Colonic mucosa (tissue), 4 donors: Measurements from ENCODE around the gene FEV. TPM values are rescaled to one million over a fixed set of nuclear protein-coding genes. Genes with fewer than 3 reads are reported as not detected.

Source experiments
- DNase-seq: peaks from one replicate; pipeline ENCODE4 v3.0.0-alpha.2; 2020
- H3K27ac ChIP-seq: fragments of 200-600 bp; one replicate; pipeline ENCODE4 v1.8.0; 2021
- H3K27me3 ChIP-seq: fragments of 200-600 bp; one replicate; pipeline ENCODE4 v1.8.0; 2021
- H3K36me3 ChIP-seq: fragments of 200-600 bp; one replicate; pipeline ENCODE4 v1.8.0; 2021
- H3K4me1 ChIP-seq: fragments of 200-600 bp; one replicate; pipeline ENCODE4 v1.8.0; 2021; ENCODE audit warnings: mild to moderate bottlenecking
- H3K4me3 ChIP-seq: fragments of 200-600 bp; one replicate; pipeline ENCODE4 v1.8.0; 2021
- H3K9ac ChIP-seq, 2 donors: one replicate each; pipeline ENCODE4 v1.7.0; 2013; ENCODE audit warnings: control low read depth in 2 of 2, low read depth in 2 of 2, low read length in 2 of 2
- H3K9me3 ChIP-seq: fragments of 200-600 bp; one replicate; pipeline ENCODE4 v1.8.0; 2021
- CTCF ChIP-seq: fragments of 200-600 bp; IDR thresholded peaks from one replicate; pipeline ENCODE4 v1.8.0; 2022; ENCODE audit warnings: antibody characterized with exemption, mild to moderate bottlenecking
- intact Hi-C: fragments of 100-400 bp; cut with DNase I; formaldehyde crosslinking; loops from one replicate; pipeline ENCODE4 v1.14.1; 2022
- total RNA-seq, 2 donors: library from RNA; stranded (reverse); fragmentation: NEBNext Ultra II Directional in 1 of 2; extraction: Animal tissue kit (Norgen Biotek cat#: 25700) in 1 of 2; gene quantifications; one replicate each; pipeline ENCODE4 v1.2.1, GENCODE V29; 2021
- donor health status: healthy.
- donor health status: DM: no; HTN: no; CAD: no.
- donor health status: DM: no; HTN: no; CAD: no.

Gene FEV
- total RNA-seq, 2 donors from 2014 or later: 2.9 to 6.5 TPM

- H3K9ac ChIP-seq: peak overlapping the region in 1 of 2 donors; percentile 68
- peak overlapping the region; percentile 79 for H3K27ac ChIP-seq
- TF ChIP-seq CTCF: no peak
- H3K36me3 ChIP-seq: no peaks in the 10 kb centered on the region
- no peaks in the 10 kb centered on the region for H3K4me1 ChIP-seq
- peak overlapping the region; percentile 26 for H3K4me3 ChIP-seq
- intact Hi-C loops: no loop called here
- no peaks in the 10 kb centered on the region for H3K9me3 ChIP-seq
- no peak for DNase-seq
- peaks cover 20% of the 10 kb centered on the region for H3K27me3 ChIP-seq
These were observed 18.3 kb upstream of the FEV start for GRCh38 chr2:219003267-219003634.

GRCh38 chr2:219002395-219003266 lies 17.6 kb upstream of the FEV start:
- no peaks in the 10 kb centered on the region for H3K9me3 ChIP-seq
- H3K27ac ChIP-seq: peak overlapping the region; percentile 79
- no peaks in the 10 kb centered on the region for H3K36me3 ChIP-seq
- H3K4me3 ChIP-seq: peak overlapping the region; percentile 26
- no peaks in the 10 kb centered on the region for H3K4me1 ChIP-seq
- peak; percentile 92 for DNase-seq
- peaks cover 20% of the 10 kb centered on the region for H3K27me3 ChIP-seq
- intact Hi-C loops: no loop called here
- peak overlapping the region; percentile 32 to 68 for H3K9ac ChIP-seq
- TF ChIP-seq CTCF: peak; percentile 44

GRCh38 chr2:219001577-219002394 lies 16.8 kb upstream of the FEV start:
- Histone ChIP-seq H3K36me3 (no peaks in the 10 kb centered on the region), H3K27ac (peak overlapping the region; percentile 79), H3K27me3 (peaks cover 20% of the 10 kb centered on the region), H3K9ac (peak overlapping the region; percentile 66 to 68), H3K9me3 (no peaks in the 10 kb centered on the region), H3K4me3 (peak overlapping the region; percentile 48), H3K4me1 (no peaks in the 10 kb centered on the region)
- intact Hi-C loops: no loop called here
- DNase-seq: peak; percentile 96
- no peak for TF ChIP-seq CTCF

GRCh38 chr2:219001100-219001576 lies 16.2 kb upstream of the FEV start:
- no peaks in the 10 kb centered on the region for H3K36me3 ChIP-seq
- no peaks in the 10 kb centered on the region for H3K4me1 ChIP-seq
- intact Hi-C loops: no loop called here
- no peaks in the 10 kb centered on the region for H3K9me3 ChIP-seq
- H3K27ac ChIP-seq: peak overlapping the region; percentile 79
- peak overlapping the region; percentile 52 to 66 for H3K9ac ChIP-seq
- peak overlapping the region; percentile 48 for H3K4me3 ChIP-seq
- peak; percentile 30 for DNase-seq
- peaks cover 23% of the 10 kb centered on the region for H3K27me3 ChIP-seq
- TF ChIP-seq CTCF: no peak

- Histone ChIP-seq H3K27ac (peak overlapping the region; percentile 79), H3K27me3 (peaks cover 27% of the 10 kb centered on the region), H3K9me3 (no peaks in the 10 kb centered on the region), H3K36me3 (no peaks in the 10 kb centered on the region), H3K9ac (peak overlapping the region; percentile 52 to 66), H3K4me3 (peak overlapping the region; percentile 48), H3K4me1 (peaks cover 3% of the 10 kb centered on the region)
- peak; percentile 50 for DNase-seq
- intact Hi-C loops: no loop called here
- no peak for TF ChIP-seq CTCF
These were observed 15.6 kb upstream of the FEV start for GRCh38 chr2:219000569-219000960.
